Left kidney (tissue), 2 donors: ENCODE measurements around the gene UPB1. TPM values are rescaled to one million over a fixed set of nuclear protein-coding genes. Genes with fewer than 3 reads are reported as not detected.

Experiments used
- DNase-seq: peaks from one replicate; pipeline ENCODE4 v3.0.0-alpha.2; 2013
- polyA plus RNA-seq: library from polyadenylated mRNA; unstranded; fragments of 120-200 nt; gene quantifications from one replicate; pipeline ENCODE4 v1.2.1, GENCODE V29; 2013; ENCODE audit not compliant: insufficient read length

The UPB1 gene
- polyA plus RNA-seq, 1 donor, result 1.1 TPM

DNA sequence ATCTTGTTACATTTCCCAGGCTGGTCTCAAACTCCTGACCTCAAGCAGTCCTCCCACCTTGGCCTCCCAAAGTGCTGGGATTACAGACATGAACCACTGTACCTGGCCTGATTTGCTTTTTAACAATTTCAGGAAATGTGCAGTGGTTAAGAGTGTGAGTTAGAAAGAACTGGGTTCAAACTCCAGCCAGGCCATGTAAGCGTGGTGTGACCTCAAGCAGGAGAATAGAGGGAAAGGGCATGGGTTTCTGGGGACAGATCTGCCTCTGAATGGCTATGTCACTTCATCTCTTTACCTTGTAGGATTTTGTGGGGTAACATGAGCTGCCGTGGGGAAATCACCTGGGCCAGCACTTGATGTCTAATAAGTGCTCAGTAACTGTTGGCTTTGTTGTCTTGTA lies 69.9 kb downstream of the UPB1 start:
- no peak for DNase-seq

- DNase-seq, result no peak
Measured at GRCh38 chr22:24566899-24567511, 71.9 kb downstream of the UPB1 start.

DNA sequence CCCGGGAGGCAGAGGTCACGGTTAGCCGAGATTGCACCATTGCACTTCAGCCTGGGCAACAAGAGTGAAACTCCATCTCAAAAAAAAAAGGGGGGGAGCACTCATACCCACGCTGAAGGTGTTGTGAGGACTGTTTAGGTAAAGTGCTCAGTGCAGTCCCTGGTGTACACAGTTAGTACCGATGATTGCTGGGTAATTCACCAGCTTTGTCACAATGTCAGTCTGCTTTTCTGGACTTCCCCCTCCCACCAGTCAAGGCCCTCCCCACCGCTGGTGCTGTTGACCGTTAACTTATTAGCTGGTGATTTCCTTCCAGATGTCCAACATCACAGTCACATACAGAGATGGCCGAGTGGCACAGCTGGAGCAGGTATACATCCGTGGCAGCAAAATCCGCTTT lies 72.5 kb downstream of the UPB1 start:
- no peak for DNase-seq

DNA sequence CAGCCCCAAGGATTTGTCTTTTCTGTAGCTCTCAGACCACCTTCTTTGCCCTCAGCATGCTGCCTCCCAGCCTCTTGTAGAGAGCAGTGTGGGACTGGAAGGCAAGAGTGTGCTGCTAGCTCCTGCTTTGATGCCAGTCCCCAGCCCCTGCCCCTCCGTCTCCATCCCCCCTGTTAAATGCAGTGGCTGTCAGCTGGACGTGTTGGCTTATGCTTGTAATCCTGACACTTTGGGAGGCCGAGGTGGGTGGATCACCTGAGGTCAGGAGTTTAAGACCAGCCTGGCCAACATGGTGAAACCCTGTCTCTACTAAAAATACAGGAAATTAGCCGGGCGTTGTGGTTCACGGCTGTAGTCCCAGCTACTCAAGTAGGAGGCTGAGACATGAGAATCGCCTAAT lies 76.1 kb downstream of the UPB1 start:
- no peak for DNase-seq

DNA sequence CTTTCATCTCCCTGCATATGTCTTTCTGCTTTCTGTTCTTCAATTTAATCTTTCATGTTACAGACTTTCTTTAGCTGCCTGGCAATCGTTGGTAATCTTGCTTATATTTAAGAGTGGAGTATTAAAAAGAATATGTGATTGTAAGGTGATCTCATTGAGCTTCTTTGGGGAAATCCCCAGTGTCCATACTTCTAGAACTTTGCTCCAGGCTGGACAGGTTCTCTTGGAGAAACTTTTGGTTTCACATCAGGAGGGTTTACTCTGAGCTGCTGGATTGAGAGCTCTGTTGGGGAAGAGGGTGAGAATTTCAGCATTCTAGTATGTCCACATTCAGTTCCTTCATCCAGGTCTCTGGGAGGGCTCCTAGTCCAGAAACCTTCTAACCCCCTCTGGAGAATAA lies 81.6 kb downstream of the UPB1 start:
- DNase-seq, result no peak

Other genes starting within 250 kb of the UPB1 start
- 54.1 TPM for gene SPECC1L, start 224.5 kb upstream of the UPB1 start, polyA plus RNA-seq
- gene ADORA2A, start 67.7 kb upstream of the UPB1 start, polyA plus RNA-seq, result 7.1 TPM
- gene GUCD1, start 59.8 kb downstream of the UPB1 start, polyA plus RNA-seq, result 90.0 TPM
- 185 TPM for gene SNRPD3, start 60.7 kb downstream of the UPB1 start, polyA plus RNA-seq
- gene LRRC75B, start 97.7 kb downstream of the UPB1 start, polyA plus RNA-seq, result 33.3 TPM
- gene GGT1, start 107.9 kb downstream of the UPB1 start, polyA plus RNA-seq, result 39.3 TPM